ENCODE measurements around the gene EYS. TPM values are rescaled to one million over a fixed set of nuclear protein-coding genes. Genes with fewer than 3 reads are reported as not detected.

EYS gene
- total and polyA plus RNA-seq, 4 donors: 0.08 to 0.63 (median 0.36) TPM

DNA sequence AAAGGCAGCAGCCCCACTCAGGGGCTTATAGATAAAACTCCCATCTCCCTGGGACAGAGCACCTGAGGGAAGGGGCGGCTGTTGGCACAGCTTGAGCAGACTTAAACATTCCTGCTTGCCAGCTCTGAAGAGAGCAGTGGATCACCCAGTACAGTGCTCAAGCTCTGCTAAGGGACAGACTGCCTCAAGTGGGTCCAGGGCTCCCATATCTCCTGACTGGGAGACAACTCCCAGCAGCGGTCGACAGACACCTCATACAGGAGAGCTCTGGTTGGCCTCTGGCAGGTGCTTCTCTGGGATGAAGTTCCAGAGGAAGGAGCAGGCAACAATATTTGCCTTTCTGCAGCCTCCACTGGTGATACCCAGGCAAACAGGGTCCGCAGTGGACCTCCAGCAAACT is 810.1 kb downstream of the EYS start:
- H3K27ac ChIP-seq (ENCODE audit: low read depth in 1 of 2, low read length in 2 of 2): no peak overlapping the region
- no peaks in the 10 kb centered on the region for H3K36me3 ChIP-seq (ENCODE audit: control insufficient read depth in 4 of 4, insufficient read depth in 3 of 4, low read depth in 1 of 4, low read length in 3 of 4)
- H3K4me1 ChIP-seq (ENCODE audit: control insufficient read depth in 4 of 4, insufficient read depth in 4 of 4, low read length in 3 of 4): no peaks in the 10 kb centered on the region
- peaks cover 0 to 2% (median 0%) of the 10 kb centered on the region in 4 donors for H3K27me3 ChIP-seq (ENCODE audit: control insufficient read depth in 4 of 4, insufficient read depth in 4 of 4, low read length in 3 of 4)
- H3K9me3 ChIP-seq (ENCODE audit: control insufficient read depth in 4 of 4, low read length in 3 of 4): no peaks in the 10 kb centered on the region
- no peak for DNase-seq (ENCODE audit: low spot score)
- TF ChIP-seq FOXA2 (IDR thresholded peaks at IDR 0.05) (no peak), MAX (IDR thresholded peaks at IDR 0.05) (no peak), JUND (IDR thresholded peaks at IDR 0.05) (no peak), REST (IDR thresholded peaks at IDR 0.05) (no peak), HNF4A (conservative IDR thresholded peaks at IDR 0.05) (no peak), TAF1 (conservative IDR thresholded peaks at IDR 0.05) (no peak), HNF4G (IDR thresholded peaks at IDR 0.05) (no peak), FOXA1 (IDR thresholded peaks at IDR 0.05) (no peak), NR2F2 (IDR thresholded peaks at IDR 0.05) (no peak), RAD21 (IDR thresholded peaks at IDR 0.05) (no peak)
- WGBS: 88% methylated on average over 4 of the region's 4 CpGs
- H3K9ac ChIP-seq (ENCODE audit: low read depth in 1 of 2, low read length in 2 of 2): no peak overlapping the region
- H3K4me3 ChIP-seq (ENCODE audit: low read depth in 1 of 3, low read length in 3 of 3): no peak overlapping the region

GRCh38 chr6:64895945-64896344 is 811.1 kb downstream of the EYS start:
- 52% methylated on average over 3 of the region's 3 CpGs for WGBS
- no peak for DNase-seq (ENCODE audit: low spot score)
- no peaks in the 10 kb centered on the region for H3K36me3 ChIP-seq (ENCODE audit: control insufficient read depth in 4 of 4, insufficient read depth in 3 of 4, low read depth in 1 of 4, low read length in 3 of 4)
- no peak overlapping the region for H3K9ac ChIP-seq (ENCODE audit: low read depth in 1 of 2, low read length in 2 of 2)
- no peaks in the 10 kb centered on the region for H3K9me3 ChIP-seq (ENCODE audit: control insufficient read depth in 4 of 4, low read length in 3 of 4)
- no peak for TF ChIP-seq EGR1 (IDR thresholded peaks at IDR 0.05; ENCODE audit: low read depth in 2 of 2)
- TF ChIP-seq RAD21 (IDR thresholded peaks at IDR 0.05): no peak
- TF ChIP-seq JUND (IDR thresholded peaks at IDR 0.05): no peak
- TF ChIP-seq NR2F2 (IDR thresholded peaks at IDR 0.05): no peak
- no peak for TF ChIP-seq FOXA1 (IDR thresholded peaks at IDR 0.05)
- TF ChIP-seq GABPA (IDR thresholded peaks at IDR 0.05 in 1 of 2, conservative IDR thresholded peaks at IDR 0.05 in 1 of 2): no peak
- TF ChIP-seq, protein P1, sequence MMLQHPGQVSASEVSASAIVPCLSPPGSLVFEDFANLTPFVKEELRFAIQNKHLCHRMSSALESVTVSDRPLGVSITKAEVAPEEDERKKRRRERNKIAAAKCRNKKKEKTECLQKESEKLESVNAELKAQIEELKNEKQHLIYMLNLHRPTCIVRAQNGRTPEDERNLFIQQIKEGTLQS (IDR thresholded peaks at IDR 0.05): no peak
- TF ChIP-seq, protein P2, sequence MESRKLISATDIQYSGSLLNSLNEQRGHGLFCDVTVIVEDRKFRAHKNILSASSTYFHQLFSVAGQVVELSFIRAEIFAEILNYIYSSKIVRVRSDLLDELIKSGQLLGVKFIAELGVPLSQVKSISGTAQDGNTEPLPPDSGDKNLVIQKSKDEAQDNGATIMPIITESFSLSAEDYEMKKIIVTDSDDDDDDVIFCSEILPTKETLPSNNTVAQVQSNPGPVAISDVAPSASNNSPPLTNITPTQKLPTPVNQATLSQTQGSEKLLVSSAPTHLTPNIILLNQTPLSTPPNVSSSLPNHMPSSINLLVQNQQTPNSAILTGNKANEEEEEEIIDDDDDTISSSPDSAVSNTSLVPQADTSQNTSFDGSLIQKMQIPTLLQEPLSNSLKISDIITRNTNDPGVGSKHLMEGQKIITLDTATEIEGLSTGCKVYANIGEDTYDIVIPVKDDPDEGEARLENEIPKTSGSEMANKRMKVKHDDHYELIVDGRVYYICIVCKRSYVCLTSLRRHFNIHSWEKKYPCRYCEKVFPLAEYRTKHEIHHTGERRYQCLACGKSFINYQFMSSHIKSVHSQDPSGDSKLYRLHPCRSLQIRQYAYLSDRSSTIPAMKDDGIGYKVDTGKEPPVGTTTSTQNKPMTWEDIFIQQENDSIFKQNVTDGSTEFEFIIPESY (IDR thresholded peaks at IDR 0.05): no peak
- TF ChIP-seq TAF1 (conservative IDR thresholded peaks at IDR 0.05): no peak
- H3K4me3 ChIP-seq (ENCODE audit: low read depth in 1 of 3, low read length in 3 of 3): no peak overlapping the region
- no peak overlapping the region for H3K27ac ChIP-seq (ENCODE audit: low read depth in 1 of 2, low read length in 2 of 2)
- H3K27me3 ChIP-seq (ENCODE audit: control insufficient read depth in 4 of 4, insufficient read depth in 4 of 4, low read length in 3 of 4): peaks cover 0 to 2% (median 0%) of the 10 kb centered on the region in 4 donors
- no peaks in the 10 kb centered on the region for H3K4me1 ChIP-seq (ENCODE audit: control insufficient read depth in 4 of 4, insufficient read depth in 4 of 4, low read length in 3 of 4)
